K562 (cell line): ENCODE data around the gene TREM1. TPM values are rescaled to one million over a fixed set of nuclear protein-coding genes. Genes with fewer than 3 reads are reported as not detected.

Experiments used
- BRD4 ChIP-seq: fragments of 200-600 bp; sonication (generic); IDR thresholded peaks from 2 replicates; pipeline ENCODE4 v1.6.1; 2017; ENCODE audit warnings: inconsistent platforms
- DEAF1 ChIP-seq: fragments of 450-650 bp; formaldehyde crosslinking; IDR thresholded peaks from 2 replicates; pipeline ENCODE4 v1.4.0; 2020; ENCODE audit warnings: mild to moderate bottlenecking, moderate library complexity
- EGR1 ChIP-seq: fragments of 450-650 bp; conservative IDR thresholded peaks from 2 replicates; pipeline ENCODE4 v1.6.1; 2017; ENCODE audit warnings: mild to moderate bottlenecking
- EZH2 ChIP-seq: IDR thresholded peaks from 2 replicates; pipeline ENCODE4 v1.6.1; 2012; ENCODE audit warnings: low read depth, mild to moderate bottlenecking, inconsistent platforms, low read length, borderline replicate concordance
- HNRNPUL1 ChIP-seq: fragments of 200-400 bp; formaldehyde crosslinking; IDR thresholded peaks from 2 replicates; pipeline ENCODE4 v1.6.1; 2017; ENCODE audit warnings: low read length
- KDM5B ChIP-seq: fragments of 200-600 bp; sonication (generic); IDR thresholded peaks from 2 replicates; pipeline ENCODE4 v1.6.1; 2012; ENCODE audit warnings: low read depth, mild to moderate bottlenecking, moderate library complexity, low read length, control low read depth, inconsistent platforms; ENCODE audit not compliant: insufficient replicate concordance
- MECOM ChIP-seq: fragments of 250-450 bp; sonication (Bioruptor Pico); IDR thresholded peaks from 2 replicates; pipeline ENCODE4 v1.8.0; 2022; ENCODE audit warnings: inconsistent platforms
- NFIX ChIP-seq: fragments of 250-450 bp; sonication (Bioruptor Pico); IDR thresholded peaks from 2 replicates; pipeline ENCODE4 v1.4.0; 2020; ENCODE audit warnings: low read depth, mild to moderate bottlenecking, moderate library complexity
- RCOR1 ChIP-seq, 2 experiments: IDR thresholded peaks; 2 replicates each; pipeline ENCODE4 v1.6.1; 2012; ENCODE audit warnings: low read depth in 2 of 2, low read length in 2 of 2, borderline replicate concordance in 1 of 2, improper control_type of control experiment in 1 of 2
- RFX1 ChIP-seq: fragments of 450-650 bp; IDR thresholded peaks from 2 replicates; pipeline ENCODE4 v1.6.1; 2016; ENCODE audit warnings: mild to moderate bottlenecking, moderate library complexity
- RHOXF2B ChIP-seq: fragments of 250-450 bp; sonication (Bioruptor Pico); conservative IDR thresholded peaks from 2 replicates; pipeline ENCODE4 v1.5.1; 2021
- SPI1 ChIP-seq: IDR thresholded peaks from 2 replicates; pipeline ENCODE4 v1.6.1; 2011; ENCODE audit warnings: low read depth, low read length, control low read depth, borderline replicate concordance
- ZNF445 ChIP-seq: fragments of 250-450 bp; sonication (Bioruptor Pico); IDR thresholded peaks from 2 replicates; pipeline ENCODE4 v1.4.0; 2020; ENCODE audit warnings: low read depth, mild to moderate bottlenecking, moderate library complexity
- ZNF785 ChIP-seq: fragments of 250-450 bp; sonication (Bioruptor Pico); IDR thresholded peaks from 2 replicates; pipeline ENCODE4 v1.4.0; 2020; ENCODE audit warnings: mild to moderate bottlenecking
- polyA plus RNA-seq, 8 experiments: library from polyadenylated mRNA; depleted of rRNA in 4 of 8; stranded (reverse) in 5 of 8; unstranded in 3 of 8; fragments of >200 nt; fragmentation: Nextera tagmentation in 2 of 8; fragmentation: Illumina TruSeq in 1 of 8; extraction: Ambion mirVana in 2 of 8; extraction: Trizol in 1 of 8; gene quantifications; 2 replicates each; pipeline versions ENCODE4 v1.2.1 to v1.2.3, GENCODE V29; 2011 to 2014; ENCODE audit warnings: inconsistent platforms in 1 of 8, missing spikeins in 1 of 8
- total RNA-seq, 7 experiments: library from RNA; depleted of rRNA in 6 of 7; stranded (reverse); fragments of >200 nt in 6 of 7; fragmentation: Illumina TruSeq in 2 of 7; extraction: Trizol in 2 of 7; gene quantifications; 2 replicates each; pipeline versions ENCODE4 v1.2.1 to v1.2.3, GENCODE V29; 2011 to 2021; ENCODE audit warnings: low replicate concordance in 1 of 7
- TF ChIP-seq, protein P1 (sequence below): sonication (generic); formaldehyde crosslinking; IDR thresholded peaks from 2 replicates; pipeline ENCODE4 v1.8.0; 2023; ENCODE audit warnings: missing genetic modification reagents, mild to moderate bottlenecking, borderline replicate concordance
- TF ChIP-seq, protein P2 (sequence below): sonication (generic); formaldehyde crosslinking; IDR thresholded peaks from 2 replicates; pipeline ENCODE4 v1.8.0; 2022; ENCODE audit warnings: mild to moderate bottlenecking, missing genetic modification reagents
- TF ChIP-seq, protein P3 (sequence below): fragments of 250-450 bp; sonication (Bioruptor Pico); IDR thresholded peaks from 2 replicates; pipeline ENCODE4 v1.9.0; 2021; ENCODE audit warnings: mild to moderate bottlenecking

Gene TREM1
- total and polyA plus RNA-seq, 9 of the 15 experiments (the other 6 are each of a cell fraction or from before 2014, with no cell fraction given), result not detected

DNA sequence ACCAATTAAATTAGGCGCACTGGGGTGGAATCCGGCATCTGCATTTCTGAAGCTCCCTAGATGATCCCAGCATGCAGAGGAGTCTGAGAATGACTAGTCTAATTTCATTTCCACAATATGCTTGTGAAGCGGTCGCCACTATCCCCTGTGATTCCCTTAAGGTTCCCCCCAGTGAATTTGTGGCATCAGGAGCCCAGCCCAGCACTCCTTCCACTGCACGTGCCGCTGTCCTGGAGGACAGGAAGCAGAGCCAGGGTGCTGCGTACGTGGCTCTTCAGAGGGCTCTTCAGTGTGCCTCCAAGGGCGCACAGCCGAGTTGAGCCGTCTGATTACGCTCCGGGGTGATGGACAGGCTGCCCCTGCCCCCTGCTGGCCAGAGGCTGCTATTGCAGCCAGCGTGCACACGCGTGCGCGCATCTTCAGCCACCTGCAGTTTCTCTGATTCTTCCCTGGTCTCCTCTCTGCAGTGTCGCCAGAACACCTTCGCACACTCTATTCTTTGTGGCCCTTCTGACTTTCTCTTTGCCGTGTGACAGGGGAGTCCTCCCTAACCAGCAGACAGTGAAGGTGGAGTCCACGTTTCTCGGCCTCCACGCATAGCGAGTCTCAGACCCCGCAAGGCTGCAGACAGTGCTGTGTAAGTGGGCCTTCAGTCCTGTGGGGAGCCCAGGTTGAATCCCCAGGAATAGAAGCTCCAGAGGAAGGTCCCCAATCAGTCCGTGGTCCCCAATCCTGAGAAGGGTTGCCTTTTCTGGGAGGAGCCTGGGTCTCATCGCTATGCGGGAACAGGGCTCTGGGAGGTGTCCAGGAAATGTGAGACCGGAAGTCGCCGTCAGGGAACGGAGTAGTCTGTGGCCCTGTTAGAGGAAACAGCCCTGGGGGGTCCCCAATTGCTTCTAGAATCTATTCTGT is 32.4 kb upstream of the TREM1 start (continued):
- TF ChIP-seq, protein P1, sequence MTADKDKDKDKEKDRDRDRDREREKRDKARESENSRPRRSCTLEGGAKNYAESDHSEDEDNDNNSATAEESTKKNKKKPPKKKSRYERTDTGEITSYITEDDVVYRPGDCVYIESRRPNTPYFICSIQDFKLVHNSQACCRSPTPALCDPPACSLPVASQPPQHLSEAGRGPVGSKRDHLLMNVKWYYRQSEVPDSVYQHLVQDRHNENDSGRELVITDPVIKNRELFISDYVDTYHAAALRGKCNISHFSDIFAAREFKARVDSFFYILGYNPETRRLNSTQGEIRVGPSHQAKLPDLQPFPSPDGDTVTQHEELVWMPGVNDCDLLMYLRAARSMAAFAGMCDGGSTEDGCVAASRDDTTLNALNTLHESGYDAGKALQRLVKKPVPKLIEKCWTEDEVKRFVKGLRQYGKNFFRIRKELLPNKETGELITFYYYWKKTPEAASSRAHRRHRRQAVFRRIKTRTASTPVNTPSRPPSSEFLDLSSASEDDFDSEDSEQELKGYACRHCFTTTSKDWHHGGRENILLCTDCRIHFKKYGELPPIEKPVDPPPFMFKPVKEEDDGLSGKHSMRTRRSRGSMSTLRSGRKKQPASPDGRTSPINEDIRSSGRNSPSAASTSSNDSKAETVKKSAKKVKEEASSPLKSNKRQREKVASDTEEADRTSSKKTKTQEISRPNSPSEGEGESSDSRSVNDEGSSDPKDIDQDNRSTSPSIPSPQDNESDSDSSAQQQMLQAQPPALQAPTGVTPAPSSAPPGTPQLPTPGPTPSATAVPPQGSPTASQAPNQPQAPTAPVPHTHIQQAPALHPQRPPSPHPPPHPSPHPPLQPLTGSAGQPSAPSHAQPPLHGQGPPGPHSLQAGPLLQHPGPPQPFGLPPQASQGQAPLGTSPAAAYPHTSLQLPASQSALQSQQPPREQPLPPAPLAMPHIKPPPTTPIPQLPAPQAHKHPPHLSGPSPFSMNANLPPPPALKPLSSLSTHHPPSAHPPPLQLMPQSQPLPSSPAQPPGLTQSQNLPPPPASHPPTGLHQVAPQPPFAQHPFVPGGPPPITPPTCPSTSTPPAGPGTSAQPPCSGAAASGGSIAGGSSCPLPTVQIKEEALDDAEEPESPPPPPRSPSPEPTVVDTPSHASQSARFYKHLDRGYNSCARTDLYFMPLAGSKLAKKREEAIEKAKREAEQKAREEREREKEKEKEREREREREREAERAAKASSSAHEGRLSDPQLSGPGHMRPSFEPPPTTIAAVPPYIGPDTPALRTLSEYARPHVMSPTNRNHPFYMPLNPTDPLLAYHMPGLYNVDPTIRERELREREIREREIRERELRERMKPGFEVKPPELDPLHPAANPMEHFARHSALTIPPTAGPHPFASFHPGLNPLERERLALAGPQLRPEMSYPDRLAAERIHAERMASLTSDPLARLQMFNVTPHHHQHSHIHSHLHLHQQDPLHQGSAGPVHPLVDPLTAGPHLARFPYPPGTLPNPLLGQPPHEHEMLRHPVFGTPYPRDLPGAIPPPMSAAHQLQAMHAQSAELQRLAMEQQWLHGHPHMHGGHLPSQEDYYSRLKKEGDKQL (CRISPR knock-in tag), result no peak
- TF ChIP-seq RFX1 (no peak), ZNF785 (CRISPR knock-in tag) (no peak), BRD4 (no peak), SPI1 (no peak), EZH2 (0 out of 2 replicates have a peak, but pooled peaks have one; percentile 57), DEAF1 (CRISPR knock-in tag) (peak; percentile 87), MECOM (peak; percentile 74), RHOXF2B (CRISPR knock-in tag) (no peak), EGR1 (no peak), NFIX (no peak), HNRNPUL1 (no peak), KDM5B (no peak), ZNF445 (CRISPR knock-in tag) (no peak), RCOR1 (IDR thresholded peaks at IDR 0.05; ENCODE audit: borderline replicate concordance in 1 of 2, low read depth in 2 of 2, low read length in 2 of 2) (peak in 1 of 2 experiments; percentile 88; a peak in 3 of 4 replicates)
- TF ChIP-seq, protein P2, sequence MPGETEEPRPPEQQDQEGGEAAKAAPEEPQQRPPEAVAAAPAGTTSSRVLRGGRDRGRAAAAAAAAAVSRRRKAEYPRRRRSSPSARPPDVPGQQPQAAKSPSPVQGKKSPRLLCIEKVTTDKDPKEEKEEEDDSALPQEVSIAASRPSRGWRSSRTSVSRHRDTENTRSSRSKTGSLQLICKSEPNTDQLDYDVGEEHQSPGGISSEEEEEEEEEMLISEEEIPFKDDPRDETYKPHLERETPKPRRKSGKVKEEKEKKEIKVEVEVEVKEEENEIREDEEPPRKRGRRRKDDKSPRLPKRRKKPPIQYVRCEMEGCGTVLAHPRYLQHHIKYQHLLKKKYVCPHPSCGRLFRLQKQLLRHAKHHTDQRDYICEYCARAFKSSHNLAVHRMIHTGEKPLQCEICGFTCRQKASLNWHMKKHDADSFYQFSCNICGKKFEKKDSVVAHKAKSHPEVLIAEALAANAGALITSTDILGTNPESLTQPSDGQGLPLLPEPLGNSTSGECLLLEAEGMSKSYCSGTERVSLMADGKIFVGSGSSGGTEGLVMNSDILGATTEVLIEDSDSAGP (CRISPR knock-in tag), result no peak
- TF ChIP-seq, protein P3, sequence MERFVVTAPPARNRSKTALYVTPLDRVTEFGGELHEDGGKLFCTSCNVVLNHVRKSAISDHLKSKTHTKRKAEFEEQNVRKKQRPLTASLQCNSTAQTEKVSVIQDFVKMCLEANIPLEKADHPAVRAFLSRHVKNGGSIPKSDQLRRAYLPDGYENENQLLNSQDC (CRISPR knock-in tag), result no peak
